NCI-H69 (cell line): ENCODE measurements around the gene ZNF205.

Experiments used
- DNase-seq: peaks from one replicate; lab custom pipeline; 2025; lab: John Stamatoyannopoulos, UW

ZNF205 gene

DNA sequence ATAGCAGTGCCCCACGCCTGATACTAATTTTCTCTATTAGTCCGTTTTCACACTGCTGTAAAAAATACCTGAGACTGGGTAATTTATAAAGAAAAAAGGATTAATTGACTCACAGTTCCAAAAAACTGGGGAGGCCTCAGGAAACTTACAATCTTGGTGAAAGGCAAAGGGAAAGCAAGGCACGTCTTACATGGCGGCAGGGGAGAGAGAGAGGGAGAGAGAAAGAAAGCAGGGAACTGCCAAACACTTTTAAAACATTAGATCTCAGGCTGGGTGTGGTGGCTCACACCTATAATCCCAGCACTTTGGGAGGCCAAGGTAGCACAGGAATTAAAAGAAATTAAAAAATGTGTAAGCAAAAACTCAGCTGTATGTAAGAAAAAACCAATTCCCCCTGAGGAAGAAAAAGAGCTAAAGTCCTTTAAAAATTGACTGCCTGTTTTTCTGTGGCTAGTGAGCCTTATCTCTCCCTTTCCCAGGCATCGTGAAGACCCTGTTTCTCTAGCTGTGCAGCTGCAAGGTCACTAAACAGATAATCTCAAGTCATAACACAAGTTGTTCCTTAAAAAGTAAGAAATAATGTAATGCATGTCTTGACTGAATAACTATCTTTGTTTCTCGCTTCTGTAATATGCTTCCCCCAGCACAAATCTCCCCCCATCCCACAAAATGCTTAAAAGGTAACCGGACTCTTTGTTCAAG lies 27.3 kb upstream of the ZNF205 start:
- no peak for DNase-seq

DNA sequence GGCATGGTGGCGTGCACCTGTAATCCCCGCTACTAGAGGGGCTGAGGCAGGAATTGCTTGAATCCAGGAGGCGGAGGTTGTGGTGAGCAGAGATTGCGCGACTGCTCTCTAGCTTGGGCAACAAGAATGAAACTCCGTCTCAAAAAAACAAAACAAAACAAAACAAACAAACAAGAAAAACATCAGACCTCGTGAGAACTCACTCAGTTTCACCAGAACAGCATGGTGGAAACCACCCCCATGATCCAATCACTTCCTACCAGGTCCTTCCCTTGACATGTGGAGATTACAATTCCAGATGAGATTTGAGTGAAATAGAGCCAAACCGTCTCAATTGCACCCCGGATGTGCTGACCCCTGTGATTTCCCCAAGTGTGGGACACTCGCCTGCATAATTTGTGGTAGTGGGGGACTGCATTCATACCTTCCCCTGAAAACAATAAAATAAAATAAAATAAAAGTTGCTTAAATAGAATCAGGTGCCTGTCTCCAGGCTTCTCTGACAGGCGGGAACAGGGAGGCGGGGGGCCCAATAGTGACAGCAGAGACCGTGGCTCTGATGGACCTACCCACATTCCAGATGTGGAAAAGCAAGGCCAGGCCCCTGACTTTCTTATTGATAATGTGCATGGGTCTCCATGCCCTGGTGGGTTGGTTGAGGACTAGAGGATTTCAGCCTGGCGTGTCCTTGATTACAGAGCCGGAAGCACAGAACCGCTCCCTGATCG lies 26.4 kb upstream of the ZNF205 start:
- DNase-seq: no peak

DNA sequence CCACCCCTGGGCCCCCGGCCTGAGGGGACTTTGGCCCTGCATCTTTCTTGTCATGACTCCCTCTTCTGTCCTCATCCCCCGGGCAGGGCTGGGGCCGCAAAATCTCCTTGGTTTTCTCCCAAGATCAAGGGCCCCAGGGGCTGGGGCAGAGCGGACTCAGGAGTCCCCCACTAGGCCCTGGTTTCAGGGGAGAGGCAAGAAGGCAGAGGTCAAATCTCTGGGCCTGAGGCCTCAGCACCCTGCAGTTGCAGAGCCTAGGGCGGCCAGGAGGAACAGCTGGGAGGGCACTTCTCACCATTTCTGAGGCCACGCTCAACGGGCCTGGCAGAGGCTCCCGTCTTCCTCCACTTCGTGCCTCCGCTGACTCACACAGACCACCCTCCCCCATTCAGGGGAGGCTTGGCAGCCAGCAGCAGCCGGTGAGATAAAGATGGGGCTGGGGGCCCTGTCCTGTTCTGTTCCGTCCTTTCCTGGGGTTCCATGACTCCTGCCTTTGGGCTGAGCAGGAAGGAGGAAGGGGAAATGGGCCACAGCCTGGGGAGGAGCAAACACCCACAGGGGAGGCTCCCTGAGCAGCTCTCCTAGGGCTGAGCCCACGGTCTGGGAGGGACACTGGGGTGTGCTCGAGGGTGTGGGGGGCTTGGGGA lies 25.7 kb upstream of the ZNF205 start:
- DNase-seq: no peak

DNA sequence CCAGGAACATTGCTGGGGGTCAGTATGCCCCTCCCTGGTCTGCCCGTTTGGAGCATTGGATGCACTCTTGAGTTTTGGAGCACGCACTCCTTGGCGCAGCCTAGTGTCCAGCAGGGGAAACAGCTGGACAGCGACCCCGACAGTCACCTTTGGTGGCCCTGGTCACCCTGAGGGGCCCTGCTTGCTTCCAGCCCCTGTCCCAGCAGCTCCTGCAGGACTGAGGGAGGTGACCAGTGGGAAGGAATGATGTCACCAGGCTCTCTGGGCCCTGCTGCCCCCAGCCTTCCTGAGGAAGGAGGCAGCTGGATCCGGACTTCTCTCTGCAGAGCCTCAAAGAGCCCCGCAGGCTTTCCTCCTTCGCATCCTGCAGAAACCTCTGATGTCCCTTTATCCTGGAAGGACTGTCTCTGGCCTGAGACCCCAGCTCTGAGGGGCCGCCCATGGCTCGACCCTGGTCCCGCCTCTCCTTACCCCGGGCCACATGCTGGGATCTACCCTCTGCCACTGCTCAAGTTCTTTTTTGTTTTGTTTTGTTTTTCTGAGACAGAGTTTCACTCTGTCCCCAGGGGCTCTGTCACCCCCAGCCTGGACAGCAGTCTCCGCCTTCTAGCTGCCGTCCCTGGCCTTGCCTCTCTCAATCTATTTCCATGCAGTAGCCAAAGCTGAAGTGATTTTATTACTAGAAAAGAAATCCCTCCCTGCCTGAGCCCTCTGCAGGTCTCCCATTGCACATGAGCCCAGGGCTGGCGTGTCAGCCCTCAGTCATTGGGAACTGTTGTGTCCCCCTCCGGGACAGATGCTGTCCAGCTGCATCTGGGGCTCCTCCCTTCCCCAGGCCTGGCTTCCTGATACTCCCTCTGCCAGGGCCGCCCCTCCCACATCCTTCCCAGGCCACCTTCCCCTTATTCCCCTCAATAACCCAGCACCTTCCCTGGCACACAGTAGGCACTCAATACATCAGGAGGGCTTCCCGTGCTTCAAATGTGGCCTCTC lies 24.8 kb upstream of the ZNF205 start:
- DNase-seq: no peak

DNA sequence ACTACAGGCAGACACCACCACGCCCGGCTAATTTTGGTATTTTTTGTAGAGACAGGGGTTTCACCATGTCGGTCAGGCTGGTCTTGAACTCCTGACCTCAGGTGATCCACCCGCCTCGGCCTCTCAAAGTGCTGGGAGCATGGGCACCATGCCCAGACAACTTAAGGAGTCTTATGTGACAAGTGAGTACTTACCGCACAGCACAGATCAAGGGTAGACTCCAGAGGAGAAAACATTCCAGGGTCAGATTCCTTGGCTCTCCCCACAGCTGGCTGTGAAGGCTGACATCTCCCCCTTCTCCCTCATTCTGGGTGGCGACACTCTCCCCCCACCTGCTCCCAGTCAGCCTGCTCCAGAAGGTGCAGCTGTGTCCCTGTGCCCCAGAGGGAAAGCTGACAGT lies 23.9 kb upstream of the ZNF205 start:
- no peak for DNase-seq

DNA sequence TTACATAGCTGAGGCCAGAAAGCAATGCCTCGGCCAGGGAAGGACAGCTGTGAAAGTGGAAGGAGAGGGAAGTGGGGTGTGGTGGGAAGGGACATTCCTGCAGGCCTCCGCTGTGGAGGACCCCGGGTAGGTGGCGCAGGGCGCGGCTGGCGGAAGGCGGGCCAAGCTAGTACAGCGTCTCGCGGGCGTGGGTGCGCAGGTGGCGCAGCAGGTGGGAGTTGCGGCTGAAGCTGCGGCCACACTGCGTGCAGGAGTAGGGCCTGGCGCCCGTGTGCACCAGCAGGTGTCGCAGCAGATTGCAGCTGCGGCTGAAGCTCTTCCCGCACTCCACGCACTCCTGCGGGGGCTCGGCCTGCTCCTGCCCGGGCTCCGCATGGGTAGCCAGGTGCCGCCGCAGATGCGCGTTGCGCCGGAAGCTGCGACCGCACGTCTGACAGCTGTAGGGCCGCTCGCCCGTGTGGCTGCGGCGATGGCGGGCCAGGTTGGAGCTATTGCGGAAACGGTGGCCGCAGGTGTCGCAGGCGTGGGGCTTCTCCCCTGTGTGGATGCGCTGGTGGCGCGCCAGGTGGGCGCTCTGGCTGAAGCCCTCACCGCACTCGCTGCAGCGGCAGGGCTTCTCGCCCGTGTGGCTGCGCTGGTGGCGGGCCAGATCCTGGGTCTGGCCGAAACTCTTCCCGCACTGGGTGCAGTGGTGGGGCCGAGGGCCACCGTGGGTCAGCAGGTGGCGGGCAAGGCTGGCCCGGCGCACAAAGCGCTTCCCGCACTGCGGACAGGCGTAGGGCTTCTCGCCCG lies 23.3 kb upstream of the ZNF205 start:
- no peak for DNase-seq

DNA sequence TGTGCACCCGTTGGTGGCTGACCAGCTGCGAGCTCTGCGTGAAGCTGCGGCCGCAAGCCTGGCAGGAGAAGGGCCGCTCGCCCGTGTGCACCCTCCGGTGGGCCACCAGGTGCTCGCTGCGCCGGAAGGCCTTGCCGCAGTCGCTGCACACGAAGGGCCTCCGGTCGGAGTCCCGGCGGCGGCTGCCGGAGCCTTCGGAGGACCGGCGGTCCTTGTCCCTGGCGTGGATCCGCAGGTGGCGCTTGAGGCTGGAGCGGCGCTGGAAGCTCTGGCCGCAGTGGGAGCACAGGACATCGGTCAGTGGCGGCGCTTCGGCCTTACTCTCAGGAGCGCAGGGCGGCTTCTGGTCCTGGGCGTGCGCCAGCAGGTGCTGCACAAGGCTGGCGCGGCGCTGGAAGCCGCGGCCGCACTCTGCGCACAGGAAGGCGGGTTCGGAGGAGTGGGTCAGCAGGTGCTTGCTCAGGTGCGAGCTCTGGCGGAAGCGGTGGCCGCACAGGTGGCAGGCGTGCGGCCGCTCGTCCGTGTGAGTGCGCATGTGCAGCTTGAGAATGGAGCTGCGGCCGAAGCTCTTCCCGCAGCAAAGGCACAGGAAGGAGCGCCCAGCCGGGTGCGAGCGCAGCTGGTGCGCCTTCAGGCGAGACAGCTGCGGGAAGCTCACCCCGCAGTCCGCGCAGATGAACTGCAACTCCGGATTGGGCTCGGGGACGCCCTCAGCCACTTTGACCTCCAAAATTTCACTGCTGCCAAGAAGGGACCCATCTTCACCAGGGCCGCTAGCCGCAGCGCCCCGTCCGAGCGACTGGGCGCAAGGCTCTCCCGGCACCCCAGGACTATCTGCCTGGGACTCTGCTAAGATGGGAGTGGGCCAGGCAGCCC lies 22.4 kb upstream of the ZNF205 start:
- DNase-seq: peak; percentile 88

DNA sequence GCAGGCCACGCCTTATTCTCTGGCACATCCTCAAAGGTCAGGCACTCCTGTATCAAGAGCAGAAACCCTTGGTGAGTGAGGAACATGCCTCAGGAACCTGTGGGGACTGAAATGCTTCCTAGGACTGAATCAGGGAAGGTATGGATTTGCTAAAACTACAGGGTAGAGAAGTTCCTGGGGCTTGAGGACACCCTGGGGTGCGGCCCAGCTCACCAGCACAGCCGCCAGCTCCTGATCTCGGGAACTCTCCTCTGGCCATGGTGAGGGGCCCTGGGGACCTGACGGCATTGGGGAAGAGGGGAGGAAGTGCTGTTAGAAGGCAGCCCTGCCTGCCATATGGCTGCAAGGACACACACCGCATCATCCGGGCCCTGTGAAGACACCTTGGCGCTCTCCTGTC lies 20.8 kb upstream of the ZNF205 start:
- no peak for DNase-seq

DNA sequence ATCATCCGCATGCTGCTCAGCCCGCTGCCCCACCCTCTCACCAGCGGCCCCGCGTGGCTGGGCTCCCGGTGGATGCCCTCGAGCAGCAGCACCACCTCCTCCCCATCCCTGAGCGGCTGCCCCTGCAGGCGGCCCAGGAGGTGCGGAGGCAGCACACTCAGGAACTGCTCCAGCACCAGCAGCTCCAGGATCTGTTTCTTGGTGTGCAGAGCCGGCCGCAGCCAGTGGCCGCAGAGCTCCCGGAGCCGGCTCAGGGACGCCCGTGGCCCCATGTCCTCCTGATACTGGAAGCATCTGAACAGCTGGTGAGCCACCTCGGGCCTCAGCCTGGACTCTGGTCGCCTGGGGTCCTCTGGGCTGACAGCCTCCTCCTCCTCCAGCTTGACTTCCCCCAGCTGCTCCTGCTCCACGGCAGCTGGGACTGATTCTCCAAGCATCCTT lies 19.9 kb upstream of the ZNF205 start:
- DNase-seq: no peak

DNA sequence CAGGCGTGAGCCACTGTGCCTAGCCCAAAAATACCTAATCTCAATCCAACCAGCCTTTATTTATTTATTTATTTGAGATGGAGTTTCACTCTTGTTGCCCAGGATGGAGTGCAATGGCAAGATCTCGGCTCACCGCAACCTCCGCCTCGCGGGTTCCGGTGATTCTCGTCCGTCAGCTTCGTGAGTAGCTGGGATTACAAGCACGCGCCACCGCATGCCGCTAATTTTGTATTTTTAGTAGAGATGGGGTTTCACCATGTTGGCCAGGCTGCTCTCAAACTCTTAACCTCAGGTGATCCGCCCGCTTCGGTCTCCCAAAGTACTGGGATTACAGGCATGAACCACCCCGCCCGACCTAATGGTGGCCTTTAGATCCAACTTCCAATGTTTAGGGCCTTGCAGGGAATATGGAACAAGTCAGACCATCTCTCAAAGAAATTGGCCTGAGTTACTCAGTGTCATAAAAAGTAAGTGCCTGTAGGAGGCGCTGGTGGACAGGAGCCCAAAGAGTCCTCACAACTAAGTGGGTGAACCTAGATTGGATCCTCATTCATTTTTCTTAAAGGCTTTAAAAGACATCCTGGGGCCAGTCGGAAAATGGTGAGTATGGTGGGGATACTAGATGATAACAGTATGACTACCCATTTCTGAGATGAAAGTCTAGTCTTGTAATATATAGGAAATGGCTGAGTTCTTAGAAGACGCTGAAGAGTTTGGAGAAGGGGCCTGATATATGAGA lies 17.9 kb upstream of the ZNF205 start:
- peak; percentile 72 for DNase-seq

DNA sequence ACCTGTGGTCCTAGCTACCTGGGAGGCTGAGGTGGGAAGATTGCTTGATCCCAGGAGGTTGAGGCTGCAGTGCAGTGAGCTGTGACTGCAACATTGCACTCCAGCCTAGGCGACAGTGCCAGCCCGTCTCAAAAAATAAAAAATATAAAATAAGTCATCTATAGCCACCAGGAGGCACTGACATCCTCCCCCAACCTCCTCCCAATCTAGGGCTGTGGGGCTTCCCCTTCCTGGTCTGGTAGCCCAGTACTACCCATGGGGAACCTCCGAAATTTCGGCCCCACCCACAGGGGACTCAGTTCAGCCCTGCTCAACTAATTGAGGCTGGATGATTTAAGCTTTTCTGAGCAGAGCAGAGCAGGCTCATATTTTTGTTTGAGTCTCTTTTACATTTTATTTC lies 16.5 kb upstream of the ZNF205 start:
- DNase-seq: peak; percentile 39

DNA sequence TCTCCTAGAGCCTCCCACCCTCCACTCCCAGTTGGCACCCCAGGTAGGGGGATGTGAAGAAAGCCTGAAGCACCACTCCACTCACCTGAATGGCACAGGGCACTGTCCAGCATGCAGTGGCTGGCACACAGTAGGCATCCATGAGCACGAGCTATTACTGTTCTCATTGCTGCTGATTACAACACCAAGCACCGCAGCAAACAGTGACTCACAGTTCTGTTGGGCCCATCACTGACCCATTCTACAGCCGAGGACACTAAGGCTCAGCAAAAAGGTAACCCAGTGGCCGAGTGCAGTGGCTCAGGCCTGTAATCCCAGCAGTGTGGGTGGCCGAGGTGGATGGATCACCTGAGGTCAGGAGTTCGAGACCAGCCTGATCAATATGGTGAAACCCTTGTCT lies 16.0 kb upstream of the ZNF205 start:
- no peak for DNase-seq

DNA sequence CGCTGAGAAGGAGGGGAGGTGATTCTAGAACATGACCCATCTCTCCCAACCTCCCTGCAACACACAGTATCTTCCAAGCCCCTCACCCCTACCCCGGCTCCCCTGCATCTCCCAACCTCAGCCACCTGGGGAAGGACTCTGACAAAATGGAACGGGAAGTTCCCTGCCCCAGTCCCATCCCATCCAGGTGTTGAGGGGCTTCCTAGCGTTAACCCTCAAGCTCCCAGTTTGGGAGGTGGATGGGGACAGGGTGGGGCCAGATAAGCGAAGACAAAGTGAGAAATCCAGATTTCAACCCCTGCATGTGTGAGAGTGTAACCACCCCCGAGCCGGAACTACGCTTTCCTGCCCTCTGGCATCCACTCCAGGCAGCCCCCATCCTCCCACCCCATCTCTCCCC lies 15.1 kb upstream of the ZNF205 start:
- no peak for DNase-seq

DNA sequence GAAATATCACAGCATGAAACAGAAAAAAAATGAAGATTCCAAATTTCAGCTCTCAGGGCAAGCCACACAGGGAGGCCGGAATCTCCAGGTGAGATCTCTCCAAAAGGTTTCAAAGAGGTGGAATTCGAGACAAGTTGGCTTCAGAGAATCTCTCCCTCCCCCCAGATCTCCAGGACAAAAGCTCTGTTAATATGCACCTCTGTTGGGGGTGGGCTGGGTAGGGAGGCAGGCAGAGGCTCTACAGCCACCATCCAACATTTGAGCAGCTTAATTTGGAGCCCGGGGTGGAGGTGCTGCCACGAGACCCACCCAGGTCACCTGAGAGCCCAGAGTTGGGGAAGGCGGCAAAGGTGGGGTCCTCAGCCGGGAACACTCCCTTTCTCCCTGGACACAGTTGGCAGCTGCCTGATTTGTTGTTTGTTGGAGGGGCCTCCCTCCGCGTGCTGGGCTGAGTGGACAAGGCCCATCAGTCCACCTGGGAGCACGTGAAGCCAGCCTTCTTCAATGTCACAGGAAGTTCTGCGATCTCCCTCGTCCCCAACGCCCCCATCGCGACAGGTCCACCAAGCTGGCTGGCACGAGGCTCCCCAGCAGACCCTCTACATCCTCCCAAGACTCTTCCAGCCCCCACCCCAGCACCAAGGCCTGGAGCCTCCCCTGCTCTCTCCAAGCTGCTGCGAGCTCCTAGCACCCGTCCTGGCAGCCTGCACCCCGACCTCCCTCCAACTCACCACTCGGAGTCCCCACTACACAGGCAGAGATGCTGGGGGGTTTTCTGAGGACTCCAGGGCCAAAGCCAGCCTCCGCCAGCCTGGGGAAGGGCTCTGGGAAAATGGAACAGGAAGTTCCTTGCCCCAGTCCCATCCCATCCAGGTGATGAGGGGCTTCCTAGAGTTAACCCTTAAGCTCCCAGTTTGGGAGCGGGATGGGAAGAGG lies 13.7 kb upstream of the ZNF205 start, which contains the start of gene ZSCAN10:
TSS of gene ZSCAN10 (minus strand) at position 836 of the 936 bp plus-strand sequence. CDS start 6,357 bp downstream, outside the sequence.
- no peak for DNase-seq

DNA sequence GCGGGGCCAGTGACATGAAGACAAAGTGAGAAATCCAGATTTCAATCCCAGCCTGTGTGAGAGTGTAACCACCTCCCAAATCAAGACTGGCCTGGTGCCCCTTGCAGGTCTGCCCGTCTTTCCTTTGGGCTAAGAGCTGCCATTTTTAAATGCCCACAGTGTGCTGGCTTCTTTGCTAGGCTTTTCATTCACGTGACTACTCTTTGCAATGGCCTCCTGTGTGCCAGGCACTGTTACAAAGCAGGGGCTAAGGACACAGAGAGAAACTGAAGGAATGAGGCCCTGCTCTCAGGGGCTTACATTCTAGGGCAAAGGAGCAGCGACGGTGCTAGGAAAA lies 13.0 kb upstream of the ZNF205 start:
- no peak for DNase-seq

DNA sequence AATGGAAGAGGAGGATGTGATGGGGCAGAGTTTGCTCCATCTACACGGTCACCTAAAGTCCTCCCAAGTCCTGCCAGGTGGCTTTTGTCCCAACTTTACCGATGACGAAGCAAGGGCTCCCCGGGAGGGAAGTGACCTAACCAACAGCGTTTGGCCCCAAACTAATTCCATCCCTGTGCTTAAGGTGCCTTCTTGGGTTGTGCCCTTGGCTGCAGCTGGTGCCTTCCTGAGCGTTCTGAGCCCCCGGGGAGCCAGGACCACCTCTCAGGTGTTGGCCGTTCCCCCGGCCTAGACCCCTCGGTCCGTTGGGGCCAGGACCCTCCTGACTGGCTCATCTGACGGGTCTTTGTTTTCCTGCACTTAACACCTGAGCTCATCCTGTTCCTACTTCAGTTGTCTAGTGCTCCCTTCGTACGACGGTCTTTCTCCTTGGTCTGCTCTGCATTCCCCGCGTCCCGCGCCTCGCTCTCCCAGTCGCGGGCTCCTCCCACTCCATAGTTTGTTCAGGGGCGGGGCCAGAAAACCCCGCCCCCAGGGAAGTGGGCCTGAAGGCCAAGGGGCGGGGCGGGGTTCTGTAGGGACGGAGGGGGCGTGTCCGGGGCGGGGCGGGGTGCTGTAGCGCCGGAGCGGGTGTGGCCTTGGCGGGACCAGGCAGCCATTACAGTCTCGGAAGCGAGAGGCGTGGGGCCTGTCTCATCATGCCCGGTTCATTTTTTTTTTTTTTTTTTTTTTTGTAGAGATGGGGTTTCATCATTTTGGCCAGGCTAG lies 12.5 kb upstream of the ZNF205 start:
- DNase-seq: peak; percentile 98

DNA sequence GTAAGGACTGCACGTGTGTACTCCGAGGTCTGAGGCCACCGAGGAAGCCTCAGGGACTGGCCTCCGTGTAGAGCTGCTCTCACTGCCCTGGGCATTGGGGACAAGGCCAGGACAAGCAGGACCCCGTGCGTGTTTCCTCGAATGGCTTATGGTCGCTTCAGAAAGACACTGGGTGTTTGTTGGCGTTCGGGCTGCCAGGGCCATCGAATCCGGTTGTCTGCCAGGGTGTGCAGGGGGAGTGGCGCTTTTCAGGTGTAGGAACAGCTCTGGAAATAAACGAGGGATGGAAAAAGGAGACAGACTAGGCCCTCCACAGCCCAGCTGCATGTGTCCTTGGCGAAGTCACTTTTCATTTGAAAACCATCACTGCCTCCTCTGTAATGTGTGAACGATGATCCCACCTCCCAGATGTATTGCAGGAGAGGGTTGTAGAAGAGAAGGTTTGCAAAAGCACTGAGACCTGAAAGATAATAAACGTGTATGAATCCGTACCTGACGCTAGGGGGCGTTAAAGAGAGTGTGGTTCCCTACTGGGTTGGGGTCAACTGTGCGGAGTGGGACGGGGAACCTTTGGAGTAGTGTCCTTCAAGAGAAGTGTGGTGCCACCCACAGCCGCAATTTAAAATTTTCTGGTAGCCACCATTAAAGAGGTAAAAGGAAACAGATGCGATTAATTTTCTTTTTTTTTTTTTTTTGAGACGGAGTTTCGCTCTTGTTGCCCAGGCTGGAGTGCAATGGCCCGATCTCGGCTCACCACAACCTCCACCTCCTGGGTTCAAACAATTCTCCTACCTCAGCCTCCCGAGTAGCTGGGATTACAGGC lies 11.2 kb upstream of the ZNF205 start:
- peak; percentile 61 for DNase-seq
